Measurements from ENCODE around the gene TMPRSS2. TPM values are rescaled to one million over a fixed set of nuclear protein-coding genes. Genes with fewer than 3 reads are reported as not detected.
A peak's percentile ranks its signal among the peaks of the same experiment; 100 is the strongest.

TMPRSS2 gene
- total RNA-seq, 1 donor from 2014 or later, result 23.7 TPM

- H3K36me3 Mint-ChIP-seq (ENCODE audit: insufficient read depth), result peaks cover 20% of the 10 kb centered on the region
- H3K4me1 Mint-ChIP-seq (ENCODE audit: low read depth), result peaks cover 16% of the 10 kb centered on the region
- no peaks in the 10 kb centered on the region for H3K9me3 Mint-ChIP-seq (ENCODE audit: low read depth)
- DNase-seq (ENCODE audit: low spot score, unreplicated experiment), result no peak
- no peak overlapping the region for H3K4me3 Mint-ChIP-seq (ENCODE audit: low read depth)
- no peaks in the 10 kb centered on the region for H3K27me3 Mint-ChIP-seq
- no peak overlapping the region for H3K27ac Mint-ChIP-seq
- no peak for TF ChIP-seq CTCF (IDR thresholded peaks at IDR 0.05; ENCODE audit: unreplicated experiment)
Observed at GRCh38 chr21:41479686-41480085, 28.3 kb downstream of the TMPRSS2 start.

DNA sequence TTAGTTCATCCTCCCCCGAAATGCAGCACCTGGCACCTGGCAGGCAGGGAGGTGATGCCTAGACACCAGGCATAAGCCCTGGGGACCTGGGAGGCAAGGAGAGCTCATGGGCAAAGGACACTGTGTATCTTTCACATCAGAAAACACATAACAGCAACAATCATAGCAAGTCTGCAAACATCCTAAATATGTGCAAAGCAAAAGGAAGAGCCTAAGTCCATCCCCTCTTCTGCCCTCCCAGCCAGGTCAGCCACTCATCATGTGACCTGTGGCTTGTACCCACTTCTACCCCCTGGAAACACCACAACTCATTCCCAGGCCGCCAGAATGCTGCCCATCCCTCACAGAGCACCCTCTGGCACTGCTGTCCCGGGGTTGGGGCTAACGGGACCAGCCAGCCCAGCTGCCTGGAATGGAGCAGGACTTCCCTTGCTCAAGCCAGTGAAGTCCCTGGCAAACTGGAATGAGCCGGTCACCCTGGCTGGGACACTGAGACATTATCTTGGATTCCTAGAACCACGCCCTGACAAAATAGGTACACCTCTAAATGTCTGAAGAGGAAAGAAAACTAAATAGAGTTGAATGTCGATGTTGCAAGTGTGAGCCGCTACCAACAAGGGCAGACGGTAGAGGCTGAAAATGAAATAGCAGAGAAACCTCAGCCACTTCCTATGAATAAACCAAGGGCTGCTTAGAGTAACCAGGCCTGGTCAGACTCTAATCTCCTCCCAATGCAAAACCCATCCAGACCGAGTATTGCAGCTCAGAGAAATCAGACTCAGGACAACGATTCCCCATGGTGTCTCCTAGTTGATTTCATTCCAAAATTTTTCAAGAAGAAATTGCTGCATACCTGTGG, 29.4 kb downstream of the TMPRSS2 start:
- Mint-ChIP-seq H3K27ac (peak overlapping the region; percentile 59), H3K9me3 (ENCODE audit: low read depth) (no peaks in the 10 kb centered on the region), H3K4me3 (ENCODE audit: low read depth) (no peak overlapping the region), H3K4me1 (ENCODE audit: low read depth) (peaks cover 16% of the 10 kb centered on the region), H3K27me3 (no peaks in the 10 kb centered on the region), H3K36me3 (ENCODE audit: insufficient read depth) (peaks cover 18% of the 10 kb centered on the region)
- no peak for DNase-seq (ENCODE audit: low spot score, unreplicated experiment)
- no peak for TF ChIP-seq CTCF (IDR thresholded peaks at IDR 0.05; ENCODE audit: unreplicated experiment)

GRCh38 chr21:41477641-41478318, 30.2 kb downstream of the TMPRSS2 start:
- Mint-ChIP-seq H3K27ac (peak overlapping the region; percentile 59), H3K4me3 (ENCODE audit: low read depth) (peak overlapping the region; percentile 42), H3K4me1 (ENCODE audit: low read depth) (peaks cover 16% of the 10 kb centered on the region), H3K36me3 (ENCODE audit: insufficient read depth) (peaks cover 16% of the 10 kb centered on the region), H3K27me3 (no peaks in the 10 kb centered on the region), H3K9me3 (ENCODE audit: low read depth) (no peaks in the 10 kb centered on the region)
- no peak for DNase-seq (ENCODE audit: low spot score, unreplicated experiment)
- TF ChIP-seq CTCF (IDR thresholded peaks at IDR 0.05; ENCODE audit: unreplicated experiment), result no peak

- no peaks in the 10 kb centered on the region for H3K9me3 Mint-ChIP-seq (ENCODE audit: low read depth)
- peaks cover 16% of the 10 kb centered on the region for H3K4me1 Mint-ChIP-seq (ENCODE audit: low read depth)
- H3K4me3 Mint-ChIP-seq (ENCODE audit: low read depth), result no peak overlapping the region
- TF ChIP-seq CTCF (IDR thresholded peaks at IDR 0.05; ENCODE audit: unreplicated experiment), result no peak
- no peak overlapping the region for H3K27ac Mint-ChIP-seq
- no peak for DNase-seq (ENCODE audit: low spot score, unreplicated experiment)
- peaks cover 23% of the 10 kb centered on the region for H3K36me3 Mint-ChIP-seq (ENCODE audit: insufficient read depth)
- no peaks in the 10 kb centered on the region for H3K27me3 Mint-ChIP-seq
Observed at GRCh38 chr21:41475714-41476420, 32.1 kb downstream of the TMPRSS2 start.
